HG03565 (cell line): ENCODE measurements around the gene CCDC7.
"Not testable (repeated sequence)": the region's sequence is repeated elsewhere in the genome, so short reads cannot be mapped to it uniquely, and the experiment has no call there.

Experiments used
- ATAC-seq: cut with Tn5 transposase; IDR thresholded peaks from one replicate; pipeline ENCODE4 v1.9.1; 2021; ENCODE audit warnings: mild to moderate bottlenecking, moderate library complexity; ENCODE audit not compliant: unreplicated experiment

The CCDC7 gene

GRCh38 chr10:32445740-32446535, at the start of gene CCDC7:
Gene CCDC7, plus strand, starts transcription at chr10:32446140. Its CDS starts 5,503 bp downstream, at chr10:32451643.
- ATAC-seq: peak; percentile 95

GRCh38 chr10:32397163-32397562, 48.8 kb upstream of the CCDC7 start:
- not testable (repeated sequence) for ATAC-seq

- ATAC-seq: not testable (repeated sequence)
These were observed 46.2 kb upstream of the CCDC7 start for GRCh38 chr10:32399720-32400119.

- no peak for ATAC-seq
These were observed 45.0 kb upstream of the CCDC7 start for GRCh38 chr10:32400961-32401360.

GRCh38 chr10:32402499-32402898, 43.4 kb upstream of the CCDC7 start:
- no peak for ATAC-seq

- ATAC-seq: no peak
These were observed 42.8 kb upstream of the CCDC7 start for GRCh38 chr10:32403091-32403490.

GRCh38 chr10:32408690-32409089, 37.2 kb upstream of the CCDC7 start:
- ATAC-seq: no peak

GRCh38 chr10:32409741-32410140, 36.2 kb upstream of the CCDC7 start:
- ATAC-seq: no peak

GRCh38 chr10:32410569-32410968, 35.4 kb upstream of the CCDC7 start:
- ATAC-seq: no peak

GRCh38 chr10:32411797-32412498, 34.0 kb upstream of the CCDC7 start:
- no peak for ATAC-seq

GRCh38 chr10:32412499-32412853, 33.5 kb upstream of the CCDC7 start:
- ATAC-seq: no peak

GRCh38 chr10:32413513-32413912, 32.4 kb upstream of the CCDC7 start:
- ATAC-seq: no peak

GRCh38 chr10:32415361-32415760, 30.6 kb upstream of the CCDC7 start:
- no peak for ATAC-seq

GRCh38 chr10:32417911-32418547, 27.9 kb upstream of the CCDC7 start:
- ATAC-seq: no peak

GRCh38 chr10:32418572-32418971, 27.4 kb upstream of the CCDC7 start:
- ATAC-seq: no peak

GRCh38 chr10:32419615-32420014, 26.3 kb upstream of the CCDC7 start:
- no peak for ATAC-seq

- ATAC-seq: no peak
These were observed 19.8 kb upstream of the CCDC7 start for GRCh38 chr10:32426186-32426585.

GRCh38 chr10:32433542-32433941, 12.4 kb upstream of the CCDC7 start:
- no peak for ATAC-seq

- ATAC-seq: no peak
These were observed 9.7 kb upstream of the CCDC7 start for GRCh38 chr10:32436215-32436614.

GRCh38 chr10:32437334-32437733, 8.6 kb upstream of the CCDC7 start:
- no peak for ATAC-seq

GRCh38 chr10:32445036-32445435, 904 bp upstream of the CCDC7 start:
- no peak for ATAC-seq
